Cardiac muscle cell (in vitro differentiated cells and primary cell): ENCODE data around the gene HOXC5. TPM values are rescaled to one million over a fixed set of nuclear protein-coding genes. Genes with fewer than 3 reads are reported as not detected.

Source experiments
- DNase-seq, 2 donors: peaks; one replicate each; pipeline versions ENCODE4 v3.0.0 to v3.0.0-alpha.2; 2010 to 2017; ENCODE audit warnings: low read depth in 1 of 2, low spot score in 1 of 2
- H3K27ac ChIP-seq: fragments of 200-600 bp; sonication (generic); 2 replicates; pipeline ENCODE4 v1.5.1; 2016
- H3K27me3 ChIP-seq: fragments of 200-600 bp; sonication (generic); 2 replicates; pipeline ENCODE4 v1.6.0; 2016; ENCODE audit warnings: control low read depth
- H3K36me3 ChIP-seq: fragments of 200-600 bp; sonication (generic); 2 replicates; pipeline ENCODE4 v1.5.1; 2016; ENCODE audit warnings: control low read depth
- H3K4me1 ChIP-seq: fragments of 200-600 bp; sonication (generic); 2 replicates; pipeline ENCODE4 v1.8.1; 2017; ENCODE audit warnings: low read depth, mild to moderate bottlenecking, mixed run types
- H3K4me3 ChIP-seq: fragments of 200-600 bp; sonication (generic); 2 replicates; pipeline ENCODE4 v1.5.1; 2016; ENCODE audit warnings: mild to moderate bottlenecking
- H3K9me3 ChIP-seq: fragments of 200-600 bp; sonication (generic); 2 replicates; pipeline ENCODE4 v1.5.1; 2017; ENCODE audit warnings: low read depth, mild to moderate bottlenecking, control low read depth
- polyA plus RNA-seq: library from polyadenylated mRNA; unstranded; fragments of >200 nt; fragmentation: Nextera tagmentation; extraction: Ambion mirVana; gene quantifications from 2 replicates; pipeline ENCODE4 v1.2.1, GENCODE V29; 2016
- total RNA-seq: library from RNA; depleted of rRNA; stranded (reverse); fragments of >200 nt; gene quantifications from 2 replicates; pipeline ENCODE4 v1.2.3, GENCODE V29; 2016
- TF ChIP-seq, protein P1 (sequence below): IDR thresholded peaks from 2 replicates; pipeline ENCODE4 v1.5.1; 2012; ENCODE audit warnings: low read depth, mild to moderate bottlenecking, low read length

Gene HOXC5
- total and polyA plus RNA-seq, 2 experiments from 2014 or later = not detected

GRCh38 chr12:54007538-54008259 is 25.2 kb upstream of the HOXC5 start:
- DNase-seq = no peak
- TF ChIP-seq, protein P1, sequence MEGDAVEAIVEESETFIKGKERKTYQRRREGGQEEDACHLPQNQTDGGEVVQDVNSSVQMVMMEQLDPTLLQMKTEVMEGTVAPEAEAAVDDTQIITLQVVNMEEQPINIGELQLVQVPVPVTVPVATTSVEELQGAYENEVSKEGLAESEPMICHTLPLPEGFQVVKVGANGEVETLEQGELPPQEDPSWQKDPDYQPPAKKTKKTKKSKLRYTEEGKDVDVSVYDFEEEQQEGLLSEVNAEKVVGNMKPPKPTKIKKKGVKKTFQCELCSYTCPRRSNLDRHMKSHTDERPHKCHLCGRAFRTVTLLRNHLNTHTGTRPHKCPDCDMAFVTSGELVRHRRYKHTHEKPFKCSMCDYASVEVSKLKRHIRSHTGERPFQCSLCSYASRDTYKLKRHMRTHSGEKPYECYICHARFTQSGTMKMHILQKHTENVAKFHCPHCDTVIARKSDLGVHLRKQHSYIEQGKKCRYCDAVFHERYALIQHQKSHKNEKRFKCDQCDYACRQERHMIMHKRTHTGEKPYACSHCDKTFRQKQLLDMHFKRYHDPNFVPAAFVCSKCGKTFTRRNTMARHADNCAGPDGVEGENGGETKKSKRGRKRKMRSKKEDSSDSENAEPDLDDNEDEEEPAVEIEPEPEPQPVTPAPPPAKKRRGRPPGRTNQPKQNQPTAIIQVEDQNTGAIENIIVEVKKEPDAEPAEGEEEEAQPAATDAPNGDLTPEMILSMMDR = no peak
- H3K4me3 ChIP-seq = no peak overlapping the region
- H3K27ac ChIP-seq = no peak overlapping the region
- H3K4me1 ChIP-seq = no peaks in the 10 kb centered on the region
- no peaks in the 10 kb centered on the region for H3K9me3 ChIP-seq
- H3K36me3 ChIP-seq = no peaks in the 10 kb centered on the region
- peaks cover 100% of the 10 kb centered on the region for H3K27me3 ChIP-seq

DNA sequence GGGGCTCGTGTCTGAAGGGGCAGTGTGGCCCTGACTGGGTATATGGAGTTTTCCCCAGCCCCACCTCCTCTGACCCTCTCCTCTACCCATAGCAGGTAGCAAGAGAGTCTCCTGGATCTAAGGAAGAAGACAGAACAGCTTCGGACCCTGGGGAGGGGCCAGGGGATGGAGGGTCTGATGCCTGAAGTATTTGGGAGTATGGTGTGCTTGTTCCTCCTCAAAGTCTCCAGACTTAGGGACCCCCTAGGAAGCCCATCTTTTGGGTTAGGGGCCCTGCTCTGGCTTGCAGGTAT is 24.6 kb upstream of the HOXC5 start:
- Histone ChIP-seq H3K27me3 (peaks cover 100% of the 10 kb centered on the region), H3K4me1 (no peaks in the 10 kb centered on the region), H3K27ac (no peak overlapping the region), H3K36me3 (no peaks in the 10 kb centered on the region), H3K9me3 (no peaks in the 10 kb centered on the region), H3K4me3 (no peak overlapping the region)
- no peak for DNase-seq
- TF ChIP-seq, protein P1 = no peak

DNA sequence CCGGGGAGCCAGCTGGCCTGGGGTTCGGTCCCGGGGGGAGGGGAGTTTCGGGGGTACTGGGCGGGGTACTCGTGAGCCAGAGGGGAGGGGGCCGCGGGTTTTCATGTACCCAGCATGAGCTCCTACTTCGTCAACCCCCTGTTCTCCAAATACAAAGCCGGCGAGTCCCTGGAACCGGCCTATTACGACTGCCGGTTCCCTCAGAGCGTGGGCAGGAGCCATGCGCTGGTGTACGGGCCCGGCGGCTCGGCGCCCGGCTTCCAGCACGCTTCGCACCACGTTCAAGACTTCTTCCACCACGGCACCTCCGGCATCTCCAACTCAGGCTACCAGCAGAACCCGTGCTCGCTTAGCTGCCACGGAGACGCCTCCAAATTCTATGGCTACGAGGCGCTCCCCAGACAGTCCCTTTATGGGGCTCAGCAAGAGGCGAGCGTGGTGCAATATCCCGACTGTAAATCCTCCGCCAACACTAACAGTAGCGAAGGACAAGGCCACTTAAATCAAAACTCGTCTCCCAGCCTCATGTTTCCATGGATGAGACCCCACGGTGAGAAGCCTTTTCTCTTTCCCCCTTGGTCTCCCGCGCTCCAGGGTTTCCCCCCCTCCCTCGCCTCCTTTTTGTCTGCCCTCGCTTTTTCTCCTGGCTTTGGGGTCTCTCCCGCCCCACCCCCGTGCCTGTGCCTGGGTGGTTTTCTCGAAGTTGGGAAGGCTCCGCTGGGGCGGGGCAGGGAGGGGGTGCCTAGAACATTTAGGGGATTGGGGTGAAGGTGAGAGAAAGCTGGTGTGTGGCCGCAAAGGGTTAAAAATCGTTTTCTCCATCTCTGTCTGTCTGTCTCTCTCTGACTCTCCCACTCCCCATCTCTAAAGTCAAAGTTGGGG is 23.4 kb upstream of the HOXC5 start:
- no peak for DNase-seq
- no peaks in the 10 kb centered on the region for H3K4me1 ChIP-seq
- TF ChIP-seq, protein P1 = no peak
- peaks cover 100% of the 10 kb centered on the region for H3K27me3 ChIP-seq
- no peaks in the 10 kb centered on the region for H3K9me3 ChIP-seq
- no peak overlapping the region for H3K27ac ChIP-seq
- H3K4me3 ChIP-seq = peak overlapping the region; percentile 16
- no peaks in the 10 kb centered on the region for H3K36me3 ChIP-seq

DNA sequence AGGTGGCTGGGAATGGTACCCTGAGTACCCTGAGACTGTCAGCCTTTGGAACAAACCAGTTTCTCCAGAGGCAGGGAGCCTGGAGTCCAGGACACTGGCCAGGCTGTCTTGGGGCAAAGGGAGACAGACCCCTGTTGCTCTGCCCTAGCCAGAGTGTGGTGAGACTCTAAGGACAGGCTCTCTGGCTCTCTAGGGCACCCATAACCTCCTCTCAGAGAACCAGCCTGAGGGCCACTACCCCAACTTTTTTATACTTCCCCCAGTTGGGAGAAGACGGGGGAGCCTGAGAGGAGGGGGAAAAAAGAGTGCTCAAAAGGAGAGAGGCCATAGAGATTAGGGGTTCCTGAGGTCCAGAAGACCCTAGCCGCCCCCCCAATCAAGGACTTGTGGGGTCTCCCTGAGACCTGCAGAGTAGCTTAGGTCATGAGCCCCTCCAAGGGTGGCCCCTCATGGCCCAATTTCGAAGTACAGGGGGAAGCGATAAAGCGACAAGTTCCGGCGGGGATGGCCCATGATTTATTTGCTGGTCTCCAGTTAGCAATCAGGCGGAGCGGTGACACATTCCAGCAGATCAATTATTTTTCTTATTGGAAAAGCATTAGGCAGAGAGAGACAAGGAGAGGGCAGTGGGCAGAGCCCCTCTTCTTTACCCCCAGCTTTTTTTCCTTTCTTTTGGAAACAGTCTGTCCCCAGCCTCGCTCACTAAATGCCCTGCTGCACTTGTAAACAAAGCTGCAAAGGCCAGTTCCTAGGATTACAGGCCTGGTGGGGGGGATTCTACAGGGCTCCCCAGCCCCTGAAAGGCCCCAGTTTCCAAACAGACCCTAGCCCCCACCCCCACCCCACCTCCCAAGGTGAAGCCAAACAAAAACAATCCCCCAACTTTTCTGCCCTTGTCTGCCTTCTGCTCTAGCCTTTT is 22.5 kb upstream of the HOXC5 start:
- TF ChIP-seq, protein P1 = no peak
- no peak for DNase-seq
- Histone ChIP-seq H3K36me3 (no peaks in the 10 kb centered on the region), H3K4me1 (no peaks in the 10 kb centered on the region), H3K4me3 (no peak overlapping the region), H3K27ac (no peak overlapping the region), H3K27me3 (peaks cover 100% of the 10 kb centered on the region), H3K9me3 (no peaks in the 10 kb centered on the region)

DNA sequence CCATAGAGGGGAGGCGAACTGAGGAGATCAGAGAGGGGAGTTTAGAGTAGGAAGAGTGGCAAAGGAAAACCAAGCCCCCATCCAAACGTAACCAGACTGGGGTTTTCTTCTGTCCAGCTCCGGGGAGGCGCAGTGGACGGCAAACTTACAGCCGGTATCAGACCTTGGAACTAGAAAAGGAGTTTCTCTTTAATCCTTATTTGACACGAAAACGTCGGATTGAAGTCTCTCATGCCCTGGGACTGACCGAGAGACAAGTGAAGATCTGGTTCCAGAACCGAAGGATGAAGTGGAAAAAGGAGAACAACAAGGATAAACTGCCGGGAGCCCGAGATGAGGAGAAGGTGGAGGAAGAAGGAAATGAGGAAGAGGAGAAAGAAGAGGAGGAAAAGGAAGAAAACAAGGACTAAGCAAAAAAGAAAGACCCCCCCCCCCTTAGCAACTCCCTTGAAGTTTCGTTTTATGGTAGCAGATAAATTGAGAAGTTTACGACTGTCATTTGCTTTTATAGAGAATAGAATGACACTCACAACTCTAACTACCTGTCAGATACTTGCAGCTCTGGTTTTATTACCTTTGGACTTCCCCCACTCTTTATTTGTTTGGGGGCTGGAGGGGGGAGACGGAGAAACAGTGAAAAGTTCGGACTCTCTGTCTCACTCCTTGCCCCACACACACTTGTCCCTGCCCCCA is 21.7 kb upstream of the HOXC5 start:
- peaks cover 100% of the 10 kb centered on the region for H3K27me3 ChIP-seq
- no peak overlapping the region for H3K4me3 ChIP-seq
- TF ChIP-seq, protein P1 = no peak
- no peak overlapping the region for H3K27ac ChIP-seq
- H3K9me3 ChIP-seq = no peaks in the 10 kb centered on the region
- DNase-seq = no peak
- no peaks in the 10 kb centered on the region for H3K36me3 ChIP-seq
- H3K4me1 ChIP-seq = no peaks in the 10 kb centered on the region
